Amniotic epithelial cell (primary cell): Measurements from ENCODE around the gene ACTR8.

Experiments
- DNase-seq: peaks from one replicate; pipeline ENCODE4 v3.0.0-alpha.2; 2010; ENCODE audit warnings: low read depth

Gene ACTR8

DNA sequence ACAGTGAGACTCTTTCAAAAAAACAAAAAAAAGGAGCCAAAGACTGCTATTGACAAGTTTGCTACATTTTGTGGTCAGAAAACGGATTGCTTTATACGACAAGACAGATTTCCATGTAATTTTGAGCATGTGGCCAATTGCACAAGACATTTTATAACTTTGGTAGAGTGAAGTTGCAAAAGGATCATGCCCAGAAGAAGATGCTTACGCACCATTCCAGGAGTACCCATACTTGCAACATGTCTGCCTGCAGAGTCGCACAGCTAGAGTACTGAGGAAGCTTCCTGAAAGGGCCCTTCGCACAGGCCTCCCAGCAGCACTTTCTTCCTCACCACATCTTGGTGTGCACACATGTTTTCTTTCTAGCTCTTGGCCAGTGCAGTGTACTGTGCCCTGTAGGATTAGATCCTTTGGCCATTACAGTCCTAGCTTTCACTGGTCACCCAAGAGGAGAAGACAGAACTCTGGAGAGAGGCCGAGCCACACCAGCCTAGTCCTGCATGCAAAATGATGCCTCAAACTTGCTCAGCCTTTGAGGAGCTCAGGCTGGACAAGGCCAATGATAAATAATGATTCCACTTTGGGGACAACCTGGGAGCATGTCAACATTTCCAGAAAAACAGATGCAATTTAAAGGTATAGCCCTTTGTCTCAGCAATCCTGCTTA is 47.4 kb downstream of the ACTR8 start:
- DNase-seq, result no peak

DNA sequence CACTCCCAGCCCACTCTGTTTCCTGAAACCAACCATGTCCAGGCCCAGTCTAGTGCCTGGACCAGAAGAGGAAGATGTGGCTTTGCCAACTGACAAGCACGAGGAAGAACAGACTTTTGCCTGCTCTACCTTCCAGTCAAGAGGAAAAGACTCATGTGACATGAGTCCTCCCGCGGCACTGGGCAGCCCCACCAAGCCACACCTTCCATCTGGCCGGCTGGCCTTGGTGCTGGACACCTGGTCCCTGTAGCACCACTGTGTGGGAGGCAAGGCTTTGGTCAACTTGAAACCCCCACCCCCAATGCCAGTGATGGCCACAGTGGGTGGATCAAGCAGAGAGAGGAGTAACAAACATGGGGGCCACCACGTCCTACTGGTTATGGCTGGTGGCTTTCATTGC is 48.3 kb downstream of the ACTR8 start:
- no peak for DNase-seq

DNA sequence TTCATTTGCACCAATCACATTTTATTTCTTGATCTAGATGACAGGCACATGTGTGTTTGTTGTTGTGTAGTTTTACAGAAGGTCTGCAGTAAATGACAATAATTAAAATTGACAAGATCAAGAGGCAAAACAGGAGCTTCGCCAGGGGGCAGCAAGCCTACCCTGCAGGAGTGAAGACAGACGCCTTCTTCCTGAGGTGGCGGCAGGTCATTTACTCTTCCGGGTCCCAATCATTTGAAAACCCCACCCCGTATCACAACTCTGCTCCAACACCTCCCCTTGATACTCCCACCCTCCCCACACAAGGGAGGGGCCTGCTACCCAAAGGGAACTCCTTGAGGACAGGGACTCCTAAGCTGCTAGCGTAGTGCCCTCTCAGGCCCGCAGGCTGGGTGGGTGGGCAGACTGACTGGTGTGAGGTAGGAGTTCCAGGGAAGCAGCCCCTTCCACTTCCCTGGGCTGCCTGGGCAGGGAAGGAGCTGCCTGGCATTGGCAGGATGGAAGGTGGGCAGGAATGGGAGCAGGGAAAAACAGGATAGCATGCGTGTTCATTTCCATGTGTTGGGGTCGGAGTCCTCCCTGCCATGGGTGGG is 48.8 kb downstream of the ACTR8 start:
- no peak for DNase-seq

DNA sequence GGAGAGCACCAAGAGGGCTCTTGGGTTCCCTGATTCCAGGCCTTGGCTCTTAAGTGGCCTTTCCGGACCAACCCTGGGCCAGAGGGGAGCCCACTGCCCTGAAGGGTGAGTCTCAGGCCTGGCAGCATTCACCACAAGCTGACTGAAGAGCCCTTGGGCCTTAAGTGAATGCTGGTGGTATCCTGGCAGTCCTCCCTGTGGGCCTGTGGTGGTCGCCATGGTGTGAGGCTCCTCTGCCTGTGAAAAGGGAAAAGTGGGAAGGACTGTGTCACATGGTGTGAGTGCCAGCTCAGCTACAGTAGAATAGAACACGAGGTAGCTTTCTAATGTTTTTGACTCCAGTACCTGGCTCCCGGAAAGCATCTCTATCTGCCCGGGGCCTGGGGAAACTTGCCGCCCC is 51.0 kb downstream of the ACTR8 start:
- no peak for DNase-seq

DNA sequence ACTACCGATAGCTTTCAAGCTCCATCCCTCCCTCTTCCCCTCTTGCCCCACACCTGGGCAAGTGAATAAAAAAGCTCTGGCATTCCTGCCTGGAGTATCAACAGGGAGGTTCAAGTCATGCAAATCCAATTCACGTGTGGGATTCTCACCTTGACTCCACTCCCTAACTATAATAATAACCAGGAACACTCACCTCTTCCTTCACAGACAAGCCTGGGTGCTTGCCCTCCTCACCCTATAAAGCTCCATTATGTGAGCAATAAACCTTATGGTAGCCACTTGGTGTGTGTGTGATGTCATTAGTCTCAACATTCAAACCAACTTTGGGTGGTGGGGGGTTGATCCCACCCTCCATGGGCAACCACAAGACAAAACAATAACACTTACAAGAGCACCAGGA is 52.3 kb downstream of the ACTR8 start:
- no peak for DNase-seq

DNA sequence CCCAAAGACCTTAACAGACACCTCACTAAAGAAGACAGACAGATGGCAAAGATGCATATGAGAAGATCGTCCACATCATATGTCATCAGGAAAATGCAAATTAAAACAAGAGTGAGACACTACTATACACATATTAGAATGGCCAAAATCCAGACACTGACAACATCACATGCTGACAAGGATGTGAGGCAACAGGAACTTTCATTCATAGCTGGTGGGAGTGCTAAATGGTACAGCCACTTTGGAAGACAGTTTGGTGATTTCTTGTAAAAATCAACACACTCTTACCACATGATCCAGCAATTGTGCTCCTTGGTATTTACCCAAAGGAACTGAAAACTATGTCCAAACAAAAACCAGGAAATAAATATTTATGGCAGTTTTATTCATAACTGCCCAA is 53.4 kb downstream of the ACTR8 start:
- DNase-seq, result no peak

DNA sequence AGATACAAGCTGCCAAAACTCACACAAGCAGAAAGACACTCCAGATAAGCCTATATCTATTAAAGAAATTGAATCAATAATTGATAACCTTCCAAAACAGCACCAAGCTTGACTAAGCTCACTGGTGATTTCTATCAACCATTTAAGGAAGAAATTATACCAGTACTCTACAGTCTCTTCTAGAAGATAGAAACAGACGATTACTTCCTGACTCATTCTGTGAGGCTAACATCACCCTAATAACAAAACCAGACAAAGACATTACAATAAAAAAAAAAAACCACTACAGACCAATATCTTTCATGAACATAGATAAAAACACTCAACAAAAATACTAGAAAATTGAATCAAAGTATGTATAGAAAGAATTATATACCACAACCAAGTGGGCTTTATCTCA is 55.9 kb downstream of the ACTR8 start:
- DNase-seq, result no peak

DNA sequence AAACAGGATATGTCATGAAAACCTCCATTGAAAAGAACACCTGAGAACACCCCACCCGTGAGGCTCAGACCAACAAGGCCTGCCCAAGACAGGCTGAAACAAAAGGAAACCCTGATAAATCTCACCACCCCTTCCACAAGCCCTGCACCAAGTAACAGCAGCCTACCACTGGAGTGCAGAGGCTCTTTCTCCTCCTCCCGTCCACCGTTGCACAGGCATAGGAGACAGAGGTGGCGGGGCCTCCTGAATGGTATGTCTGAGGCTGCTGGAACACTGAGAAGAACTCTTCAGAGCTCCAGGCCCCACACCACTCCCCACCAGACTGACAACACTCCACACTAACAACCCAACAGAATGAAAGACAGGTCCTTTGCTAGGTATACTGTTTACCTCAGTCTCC is 57.2 kb downstream of the ACTR8 start:
- no peak for DNase-seq

DNA sequence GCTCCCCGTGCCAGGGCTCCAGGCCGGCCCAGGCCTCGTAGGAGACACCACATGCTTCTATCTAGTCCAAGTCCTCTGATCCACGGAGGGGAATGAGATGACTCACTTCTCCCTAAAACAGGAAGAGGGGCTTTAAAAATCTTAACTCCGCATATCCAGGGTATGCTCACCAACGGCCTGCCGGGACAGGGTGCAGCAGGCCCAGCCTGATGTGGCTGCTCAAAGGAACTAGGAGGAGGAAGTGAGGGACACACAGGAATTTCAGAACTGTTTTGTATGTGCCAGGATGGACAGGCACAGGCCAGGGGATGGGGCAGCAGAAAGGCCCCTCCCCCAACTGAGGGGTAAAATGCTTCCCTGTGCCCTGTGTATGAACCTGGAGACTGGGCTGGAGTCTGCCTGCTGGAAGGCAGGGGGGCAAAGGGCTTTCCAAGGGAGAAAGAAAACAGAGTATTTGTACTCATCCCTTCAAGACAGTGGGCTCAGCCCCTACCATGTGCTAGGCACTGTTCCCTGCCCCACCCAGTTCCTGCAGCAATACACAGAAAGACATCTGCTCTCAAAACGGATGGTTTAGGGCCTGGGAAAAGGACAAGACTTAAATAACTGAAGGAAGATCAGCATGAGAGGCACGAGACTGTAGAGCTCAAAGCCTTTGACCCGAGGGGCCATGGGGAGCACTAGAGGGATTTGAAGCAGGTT is 57.8 kb downstream of the ACTR8 start:
- no peak for DNase-seq

DNA sequence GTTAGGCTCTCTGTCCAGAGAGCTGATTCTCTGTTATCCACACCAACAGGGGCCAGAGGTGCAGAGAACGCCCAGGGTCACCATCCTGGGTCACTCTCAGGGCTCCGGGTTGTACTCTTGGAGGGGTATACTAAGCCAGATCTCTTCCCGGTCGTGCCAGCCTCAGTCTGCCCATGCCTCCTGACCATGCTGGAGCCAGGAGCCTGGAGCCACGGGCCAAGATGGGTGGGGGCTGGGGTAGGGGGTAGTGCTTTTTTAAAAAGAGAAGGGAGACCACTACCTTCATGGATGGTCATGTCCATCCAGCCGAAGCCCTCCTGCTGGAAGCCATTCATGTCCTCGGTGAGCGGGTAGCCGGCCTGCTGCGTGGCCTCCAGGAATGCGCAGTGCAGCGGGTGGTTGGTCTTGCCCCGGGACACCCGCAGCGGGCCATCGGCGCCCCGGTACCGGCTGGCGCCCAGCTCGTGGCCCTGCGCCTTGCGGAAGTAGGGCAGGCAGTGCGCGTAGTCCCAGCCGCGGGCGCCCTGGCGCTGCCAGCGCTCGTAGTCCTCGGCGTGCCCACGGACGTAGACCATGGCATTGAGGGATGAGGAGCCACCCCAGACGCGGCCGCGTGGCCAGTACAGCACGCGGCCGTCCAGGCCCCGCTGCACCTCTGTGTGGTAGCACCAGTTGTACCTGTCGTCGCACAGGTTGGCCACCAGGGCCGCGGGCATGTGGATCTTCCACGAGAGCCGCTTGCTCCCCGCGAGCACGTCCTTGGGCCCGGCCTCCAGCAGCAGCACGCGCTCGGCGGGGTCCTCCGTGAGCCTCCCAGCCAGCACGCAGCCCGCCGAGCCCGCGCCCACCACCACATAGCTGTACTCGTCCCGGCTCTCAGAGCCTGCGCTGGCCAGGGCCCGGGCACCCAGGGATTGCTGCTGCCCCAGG is 58.7 kb downstream of the ACTR8 start:
- no peak for DNase-seq

DNA sequence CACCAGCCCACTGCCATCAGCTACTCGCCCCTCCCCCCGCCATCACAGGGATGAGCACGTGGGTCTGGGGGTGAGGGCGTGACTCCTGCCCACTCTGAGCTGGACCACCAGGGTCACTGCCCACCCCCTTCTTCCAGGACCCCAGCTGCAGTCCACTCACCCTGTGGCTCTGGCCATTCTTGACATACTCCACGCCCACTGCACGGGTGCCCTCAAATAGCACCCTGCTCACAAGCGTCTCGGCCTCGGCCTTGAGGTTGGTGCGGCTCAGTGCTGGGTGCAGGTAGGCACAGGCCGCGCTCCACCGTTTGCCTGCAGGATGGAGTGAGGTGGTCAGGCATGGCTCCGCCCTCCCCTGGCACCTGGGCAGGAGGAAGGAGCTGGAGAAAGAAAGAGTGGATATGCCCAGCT is 59.6 kb downstream of the ACTR8 start:
- DNase-seq, result no peak

DNA sequence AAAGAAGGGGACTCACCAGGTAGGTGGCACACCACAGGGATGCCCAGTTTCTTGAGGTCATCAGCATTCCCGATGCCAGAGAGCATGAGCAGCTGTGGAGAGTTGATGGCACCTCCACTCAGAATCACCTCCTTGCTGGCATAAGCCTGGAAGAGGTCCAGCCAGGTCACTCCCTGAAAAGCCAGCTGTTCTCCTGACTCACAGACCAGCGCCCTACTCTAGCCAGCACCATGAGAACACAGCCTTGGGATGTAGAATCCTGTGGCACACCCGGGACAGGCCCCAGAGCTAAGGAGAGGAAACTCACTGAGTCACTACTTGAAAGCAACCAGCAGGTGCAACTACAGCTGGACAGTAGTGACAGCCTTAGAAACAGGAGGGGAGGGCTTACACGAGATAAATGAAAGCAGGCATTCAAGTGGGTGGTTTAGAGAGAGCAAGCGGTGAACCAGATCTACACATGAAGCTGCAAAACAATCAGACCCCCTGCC is 60.3 kb downstream of the ACTR8 start:
- DNase-seq, result no peak

DNA sequence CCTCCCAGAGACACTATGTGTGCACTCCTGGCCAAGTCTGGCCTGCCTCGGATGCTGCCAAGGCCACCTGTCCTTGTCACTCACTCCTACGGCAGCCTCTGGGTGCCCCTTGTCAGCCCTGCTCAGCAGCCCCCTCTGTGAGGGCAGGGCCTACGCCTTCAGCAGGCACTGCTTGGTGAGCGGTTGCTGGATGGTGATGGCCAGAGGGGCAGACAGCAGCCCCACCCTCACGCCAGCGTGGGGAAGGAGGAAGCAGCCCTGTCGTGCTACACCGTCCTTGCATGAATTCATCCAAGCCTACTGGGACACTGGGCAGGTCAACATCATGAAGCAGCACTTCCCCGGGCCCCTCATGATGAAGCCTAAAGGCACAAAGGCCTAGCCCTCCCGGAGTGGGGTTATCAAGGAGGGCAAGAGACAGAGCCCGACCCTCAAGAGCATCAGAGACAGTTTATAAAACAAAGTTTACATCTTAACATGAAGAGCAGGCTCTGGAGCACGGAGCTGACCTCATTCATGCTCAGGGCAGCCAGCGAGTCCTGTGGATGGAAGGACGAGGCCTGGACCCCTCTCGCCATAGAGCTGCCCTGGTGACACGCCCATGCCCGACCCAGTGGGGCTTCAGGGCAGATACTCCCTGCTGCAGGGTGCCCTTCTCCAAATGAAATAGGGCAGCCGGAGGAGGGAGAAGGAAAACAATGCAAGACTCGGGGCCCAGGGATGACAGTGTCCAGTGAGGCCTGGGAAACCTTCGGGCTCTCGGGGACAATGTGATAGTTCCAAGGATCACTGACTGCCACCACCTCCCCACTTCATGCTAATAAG is 61.0 kb downstream of the ACTR8 start:
- DNase-seq, result no peak

DNA sequence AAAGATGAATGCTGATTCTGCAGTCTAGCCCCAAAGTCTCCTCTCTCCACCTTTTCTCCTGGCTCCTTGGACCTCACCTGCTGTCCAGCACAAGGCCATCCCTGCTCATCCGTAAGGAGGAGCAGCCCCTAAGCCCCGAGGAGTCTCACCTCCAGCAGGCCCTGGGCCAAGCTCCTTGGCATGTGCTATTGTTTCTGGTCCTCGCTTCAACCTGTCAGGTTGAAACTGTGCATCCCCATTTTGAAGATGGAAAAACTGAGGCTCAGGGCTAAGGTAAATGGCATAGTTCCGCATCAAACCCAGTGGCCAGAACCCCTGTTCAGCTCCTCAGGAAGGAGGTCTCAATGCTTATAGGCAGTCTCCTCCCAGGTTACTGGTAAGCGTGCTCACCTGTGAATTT is 61.9 kb downstream of the ACTR8 start:
- no peak for DNase-seq

DNA sequence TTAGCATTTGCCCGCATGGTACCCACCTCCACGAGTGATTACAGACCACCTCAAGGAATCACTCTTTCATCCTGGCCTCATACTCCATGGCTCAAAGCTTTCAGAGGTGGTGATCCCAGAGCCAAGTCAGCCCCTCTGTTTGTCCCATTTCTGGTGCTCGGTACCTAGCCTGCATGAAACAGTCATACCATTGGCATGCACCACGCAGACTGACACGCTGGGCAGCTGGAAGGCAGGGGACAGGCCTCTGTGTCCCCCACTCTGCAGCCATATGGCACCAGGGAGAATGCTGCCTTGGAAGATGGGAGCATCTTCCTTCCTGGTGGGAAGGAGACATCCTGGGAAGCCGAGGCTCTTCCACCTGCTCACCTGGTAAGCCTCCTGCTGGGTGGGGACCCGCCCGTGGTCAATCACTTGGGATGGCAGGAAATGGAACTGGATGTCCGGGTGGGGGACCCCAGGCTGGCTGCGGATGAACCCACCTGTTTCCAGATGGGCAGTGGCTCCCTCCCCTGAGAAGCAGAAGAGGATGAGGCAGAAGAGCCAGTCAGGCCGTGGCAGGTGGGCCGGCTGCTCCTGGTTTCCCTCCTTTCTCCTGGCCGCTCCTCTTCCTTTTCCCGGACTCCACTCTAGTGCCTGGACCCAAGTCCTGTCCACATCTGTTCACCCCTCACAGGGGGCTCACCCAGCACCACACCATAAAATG is 62.6 kb downstream of the ACTR8 start:
- no peak for DNase-seq

DNA sequence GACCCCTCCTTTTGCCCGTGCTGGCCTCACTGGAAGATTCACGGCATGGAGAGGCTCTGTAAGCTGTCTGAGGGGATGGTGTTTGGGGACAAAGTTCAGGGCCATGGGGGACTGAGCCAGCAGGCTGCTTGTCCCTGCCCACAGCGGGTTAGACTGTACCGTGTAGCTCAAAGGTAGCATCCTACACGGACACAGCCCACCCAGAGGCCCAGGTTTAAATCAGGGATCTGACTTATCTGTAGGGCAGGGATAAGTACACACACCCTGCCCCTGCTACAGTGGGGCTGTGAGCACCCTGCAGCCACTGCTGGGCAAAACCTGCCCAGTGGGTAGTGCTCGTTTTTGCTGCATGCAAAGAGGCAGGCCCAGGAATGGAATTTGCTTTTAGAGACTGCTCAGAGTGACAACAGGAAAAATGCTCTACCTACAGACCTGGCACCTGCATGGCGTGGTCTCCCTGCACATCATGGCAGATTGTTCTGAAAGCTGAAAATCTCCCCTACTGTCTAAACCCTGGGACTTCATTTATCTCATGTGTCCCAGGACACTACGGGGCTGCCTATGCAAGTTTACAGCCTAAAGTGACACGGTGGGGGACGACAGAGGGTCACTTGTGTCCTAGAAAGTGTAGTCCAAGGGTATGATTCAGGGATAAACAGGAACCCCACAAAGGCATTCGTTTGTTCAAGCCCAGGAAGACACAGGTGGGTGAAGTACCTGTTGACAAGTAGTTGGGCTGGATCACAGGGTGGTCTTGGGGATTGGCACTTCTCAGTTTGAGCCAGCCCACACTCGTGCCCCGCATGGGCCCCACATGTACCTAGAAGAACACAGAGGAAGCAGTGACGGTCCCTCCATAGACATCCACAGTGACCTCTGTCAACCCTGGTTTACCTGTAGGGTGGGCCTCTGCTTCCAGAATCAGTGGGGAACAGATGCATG is 63.5 kb downstream of the ACTR8 start:
- DNase-seq, result no peak

DNA sequence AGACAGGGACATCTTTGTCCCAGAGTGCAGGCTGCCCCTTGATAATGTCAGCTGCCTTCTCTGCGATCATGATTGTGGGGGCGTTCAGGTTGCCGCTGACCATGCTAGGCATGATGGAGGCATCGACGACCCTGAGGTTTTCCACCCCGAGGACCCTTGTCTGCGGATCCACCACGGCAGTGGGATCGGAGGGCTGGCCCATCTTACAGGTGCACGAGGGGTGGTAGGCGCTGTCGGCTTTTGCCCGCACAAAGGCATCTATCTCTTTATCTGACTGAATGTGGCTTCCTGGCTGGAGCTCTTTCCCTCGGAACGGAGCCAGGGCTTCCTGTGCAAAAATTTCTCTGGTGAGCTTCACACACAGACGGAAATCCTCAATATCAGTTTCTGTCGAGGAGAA is 64.1 kb downstream of the ACTR8 start:
- no peak for DNase-seq

DNA sequence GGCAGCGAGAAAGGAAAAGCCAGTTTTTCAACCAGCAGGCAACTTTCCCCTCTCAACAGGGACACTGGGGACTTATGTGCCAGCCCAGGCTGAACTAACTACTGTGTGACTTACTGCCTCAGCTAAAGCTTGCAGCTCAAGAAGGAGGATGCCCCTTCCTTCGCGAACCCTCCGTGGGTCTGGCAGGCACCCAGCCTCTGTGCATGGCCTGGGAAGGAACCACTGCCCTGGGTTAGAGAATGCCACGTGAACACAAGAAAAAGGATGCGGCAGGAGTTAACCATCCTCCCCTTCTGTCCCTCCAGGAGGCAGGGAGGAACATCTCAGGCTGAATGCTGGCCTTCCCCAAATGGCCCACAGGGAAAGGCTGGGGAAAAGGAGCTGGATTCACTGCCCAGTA is 64.7 kb downstream of the ACTR8 start:
- DNase-seq, result no peak
